Adrenal gland (tissue), 5 donors: Measurements from ENCODE around the gene MAN2A2.
A peak's percentile ranks its signal among the peaks of the same experiment; 100 is the strongest.

Experiments
- CTCF ChIP-seq, 6 experiments: fragments of 450-650 bp in 4 of 6; fragments of 200-600 bp in 2 of 6; sonication (generic) in 1 of 6; IDR thresholded peaks; 1 replicate in 5 of 6; 2 replicates in 1 of 6; pipeline versions ENCODE4 v1.5.1 to v1.8.0; 2016 to 2021; ENCODE audit warnings: antibody characterized with exemption in 6 of 6, mild to moderate bottlenecking in 2 of 6, moderate library complexity in 1 of 6
- POLR2A ChIP-seq, 2 donors: fragments of 450-650 bp; IDR thresholded peaks; one replicate each; pipeline ENCODE4 v1.6.1; 2017; ENCODE audit warnings: antibody characterized with exemption in 2 of 2, mild to moderate bottlenecking in 2 of 2, moderate library complexity in 1 of 2
- donor health status: DM: no; HTN: no; CAD: no.

- TF ChIP-seq CTCF (IDR thresholded peaks at IDR 0.05) (no peak), POLR2A (IDR thresholded peaks at IDR 0.05) (peak; percentile 39 to 51)
Measured at GRCh38 chr15:90883976-90884718, 19.0 kb upstream of the MAN2A2 start, which contains the start of gene FES.
